Measurements from ENCODE around the gene ACTA1. TPM values are rescaled to one million over a fixed set of nuclear protein-coding genes. Genes with fewer than 3 reads are reported as not detected.

ACTA1 gene
- total and polyA plus RNA-seq, 9 donors = 2,334 to 11,725 (median 8,801) TPM

DNA sequence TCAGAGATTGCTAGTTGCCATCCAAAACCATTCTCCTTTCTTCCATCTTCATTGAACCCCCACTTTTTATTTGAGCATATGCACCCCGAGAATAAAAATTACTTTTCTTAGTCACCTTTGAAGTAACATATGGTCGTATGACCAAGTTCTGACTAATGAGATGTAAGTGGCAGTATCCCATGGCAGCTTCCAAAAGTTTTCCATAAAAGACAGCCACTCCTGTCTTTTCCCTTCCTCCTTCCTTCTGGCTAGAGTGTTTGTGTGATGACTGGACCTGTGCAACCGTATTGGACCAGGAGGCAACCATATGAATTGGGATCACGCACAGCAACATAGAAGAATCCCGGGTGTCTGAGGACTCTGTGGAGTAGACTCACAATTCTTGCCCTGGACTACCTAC lies 49.9 kb downstream of the ACTA1 start:
- Histone ChIP-seq H3K4me3 (ENCODE audit: low read length) (no peak overlapping the region), H3K27ac (ENCODE audit: low read length) (no peak overlapping the region), H3K36me3 (ENCODE audit: control insufficient read depth, insufficient read depth, low read length) (no peaks in the 10 kb centered on the region), H3K4me1 (ENCODE audit: control insufficient read depth, insufficient read depth, low read length) (no peaks in the 10 kb centered on the region), H3K27me3 (ENCODE audit: control insufficient read depth, insufficient read depth, low read length) (peaks cover 10% of the 10 kb centered on the region), H3K9me3 (replicated peaks; ENCODE audit: control insufficient read depth, low read depth, low read length) (no peaks in the 10 kb centered on the region)
- no CpG with 5 or more reads among the region's 5 CpGs for WGBS (ENCODE audit: insufficient coverage)
- DNase-seq = no peak

DNA sequence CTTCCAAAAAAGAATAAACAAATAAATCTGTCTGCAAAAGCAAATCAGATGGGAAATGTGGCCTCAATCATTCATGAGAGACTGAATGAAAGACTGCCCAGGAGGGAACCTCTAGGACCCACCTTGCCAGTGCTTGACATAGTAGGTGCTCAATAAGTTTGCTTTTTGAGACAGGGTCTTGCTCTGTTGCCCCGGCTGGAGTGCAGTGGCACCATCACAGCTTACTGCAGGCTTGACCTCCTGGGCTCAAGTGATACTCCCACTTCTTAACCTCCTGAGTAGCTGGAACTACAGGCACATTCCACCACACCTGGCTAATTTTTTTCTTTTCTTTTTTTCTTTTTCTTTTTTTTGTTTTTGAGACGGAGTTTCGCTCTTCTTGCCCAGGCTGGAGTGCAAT lies 50.7 kb downstream of the ACTA1 start:
- Histone ChIP-seq H3K27ac (ENCODE audit: low read length) (no peak overlapping the region), H3K36me3 (ENCODE audit: control insufficient read depth, insufficient read depth, low read length) (no peaks in the 10 kb centered on the region), H3K4me1 (ENCODE audit: control insufficient read depth, insufficient read depth, low read length) (no peaks in the 10 kb centered on the region), H3K9me3 (replicated peaks; ENCODE audit: control insufficient read depth, low read depth, low read length) (no peaks in the 10 kb centered on the region), H3K27me3 (ENCODE audit: control insufficient read depth, insufficient read depth, low read length) (peaks cover 10% of the 10 kb centered on the region), H3K4me3 (ENCODE audit: low read length) (no peak overlapping the region)
- no peak for DNase-seq
- WGBS (ENCODE audit: insufficient coverage) = 97% methylated on average over 3 of the region's 3 CpGs

Other genes with a start within 250 kb of the ACTA1 start
- 39.0 TPM for gene RAB4A, start 163.0 kb downstream of the ACTA1 start, total RNA-seq
- gene RAB4A, start 163.0 kb downstream of the ACTA1 start, polyA plus RNA-seq (ENCODE audit: insufficient read depth in 1 of 8, insufficient read length in 8 of 8, low replicate concordance in 1 of 8) = 10 to 100 TPM; 48.4 to 57.8 (median 51.4) TPM
- gene CCSAP, start 91.0 kb downstream of the ACTA1 start, total RNA-seq = 5.3 TPM
- gene CCSAP, start 91.0 kb downstream of the ACTA1 start, polyA plus RNA-seq (ENCODE audit: insufficient read depth in 1 of 8, insufficient read length in 8 of 8, low replicate concordance in 1 of 8) = 1 to 10 TPM; 4.5 to 6.8 (median 5.6) TPM
- gene NUP133, start 74.2 kb upstream of the ACTA1 start, total RNA-seq = 33.3 TPM
- 10 to 100 TPM; 22.9 to 31.2 (median 27.1) TPM for gene NUP133, start 74.2 kb upstream of the ACTA1 start, polyA plus RNA-seq (ENCODE audit: insufficient read depth in 1 of 8, insufficient read length in 8 of 8, low replicate concordance in 1 of 8)
- gene ABCB10, start 124.6 kb upstream of the ACTA1 start, total RNA-seq = 13.8 TPM
- 10 to 100 TPM; 13.5 to 17.3 (median 14.8) TPM for gene ABCB10, start 124.6 kb upstream of the ACTA1 start, polyA plus RNA-seq (ENCODE audit: insufficient read depth in 1 of 8, insufficient read length in 8 of 8, low replicate concordance in 1 of 8)
- gene TAF5L, start 192.0 kb upstream of the ACTA1 start, total RNA-seq = 8.7 TPM
- gene TAF5L, start 192.0 kb upstream of the ACTA1 start, polyA plus RNA-seq (ENCODE audit: insufficient read depth in 1 of 8, insufficient read length in 8 of 8, low replicate concordance in 1 of 8) = 10 to 100 TPM; 10.5 to 13.7 (median 11.8) TPM
- gene URB2, start 192.2 kb upstream of the ACTA1 start, total RNA-seq = 6.0 TPM
- gene URB2, start 192.2 kb upstream of the ACTA1 start, polyA plus RNA-seq (ENCODE audit: insufficient read depth in 1 of 8, insufficient read length in 8 of 8, low replicate concordance in 1 of 8) = 1 to 10 TPM; 5.1 to 8.0 (median 5.7) TPM

Data from muscle of leg (tissue), 11 donors.